Sciatic nerve (tissue), 2 donors: ENCODE data around the gene CYGB. TPM values are rescaled to one million over a fixed set of nuclear protein-coding genes. Genes with fewer than 3 reads are reported as not detected.

Source experiments
- ATAC-seq: fragments of 200-7000 bp; cut with Tn5 transposase; one replicate; pipeline ENCODE4 v1.9.1; 2020; ENCODE audit warnings: mild to moderate bottlenecking, moderate library complexity
- DNase-seq: peaks from one replicate; pipeline ENCODE4 v3.0.0-alpha.2; 2020; ENCODE audit warnings: low spot score
- intact Hi-C: fragments of 100-400 bp; cut with DNase I; formaldehyde crosslinking; loops from one replicate; pipeline ENCODE4 v1.14.2; 2022
- total RNA-seq: library from RNA; stranded (reverse); fragmentation: NEBNext Ultra II Directional; extraction: Animal tissue kit (Norgen Biotek cat#: 25700); gene quantifications from one replicate; pipeline ENCODE4 v1.2.1, GENCODE V29; 2021
- donor health status: DM: no; HTN: no; CAD: no.
- donor health status: DM: no; HTN: no; CAD: no.

The CYGB gene
- total RNA-seq, 1 donor from 2014 or later = 57.7 TPM

- intact Hi-C loops = no loop called here
Measured at GRCh38 chr17:76496464-76496863, 41.0 kb downstream of the CYGB start.

DNA sequence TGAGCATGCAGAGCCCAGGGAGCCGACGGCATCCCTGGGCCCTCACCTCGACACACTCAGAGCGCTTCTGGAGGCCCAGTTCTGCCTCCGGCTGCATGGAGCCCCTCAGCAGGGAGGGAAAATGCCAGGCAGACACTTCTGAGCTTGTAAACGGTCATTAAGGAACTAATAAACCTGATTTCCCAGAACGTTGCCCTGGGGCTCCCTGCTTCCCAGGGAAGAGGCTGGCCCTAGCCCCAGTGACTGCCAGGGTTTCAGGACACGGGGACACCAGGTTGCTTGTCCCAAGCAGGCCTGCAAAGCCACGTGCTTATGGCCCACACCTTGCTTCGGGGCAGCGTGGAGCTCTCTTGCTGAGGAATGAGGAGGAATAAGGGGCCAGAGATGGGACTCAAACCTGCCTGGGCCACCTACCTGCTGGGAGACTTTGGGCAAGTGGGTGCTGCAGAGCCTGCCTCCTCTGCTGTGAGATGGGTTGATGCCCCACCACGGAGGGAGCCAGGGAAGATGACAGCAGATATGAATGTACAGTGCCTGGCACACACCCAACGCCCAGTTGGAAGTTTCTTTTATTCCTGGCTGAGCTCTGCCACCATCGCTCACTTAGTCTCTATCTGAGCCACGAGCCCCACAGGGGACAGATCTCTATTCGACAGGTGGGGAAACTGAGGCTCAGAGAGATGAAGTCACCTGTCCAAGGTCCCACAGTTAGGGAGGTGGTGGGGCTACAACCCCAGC lies 41.7 kb downstream of the CYGB start:
- no peak for ATAC-seq
- intact Hi-C loops = no loop called here
- DNase-seq = no peak

More at GRCh38 chr17:76496464-76496863, 41.0 kb downstream of the CYGB start:
- ATAC-seq (no peak), DNase-seq (no peak)

GRCh38 chr17:76493505-76494167 lies 43.9 kb downstream of the CYGB start:
- intact Hi-C loops = no loop called here
- no peak for ATAC-seq
- no peak for DNase-seq

- ATAC-seq = peak; percentile 82
- DNase-seq = no peak
- intact Hi-C loops = no loop called here
Measured at GRCh38 chr17:76492989-76493501, 44.5 kb downstream of the CYGB start.

DNA sequence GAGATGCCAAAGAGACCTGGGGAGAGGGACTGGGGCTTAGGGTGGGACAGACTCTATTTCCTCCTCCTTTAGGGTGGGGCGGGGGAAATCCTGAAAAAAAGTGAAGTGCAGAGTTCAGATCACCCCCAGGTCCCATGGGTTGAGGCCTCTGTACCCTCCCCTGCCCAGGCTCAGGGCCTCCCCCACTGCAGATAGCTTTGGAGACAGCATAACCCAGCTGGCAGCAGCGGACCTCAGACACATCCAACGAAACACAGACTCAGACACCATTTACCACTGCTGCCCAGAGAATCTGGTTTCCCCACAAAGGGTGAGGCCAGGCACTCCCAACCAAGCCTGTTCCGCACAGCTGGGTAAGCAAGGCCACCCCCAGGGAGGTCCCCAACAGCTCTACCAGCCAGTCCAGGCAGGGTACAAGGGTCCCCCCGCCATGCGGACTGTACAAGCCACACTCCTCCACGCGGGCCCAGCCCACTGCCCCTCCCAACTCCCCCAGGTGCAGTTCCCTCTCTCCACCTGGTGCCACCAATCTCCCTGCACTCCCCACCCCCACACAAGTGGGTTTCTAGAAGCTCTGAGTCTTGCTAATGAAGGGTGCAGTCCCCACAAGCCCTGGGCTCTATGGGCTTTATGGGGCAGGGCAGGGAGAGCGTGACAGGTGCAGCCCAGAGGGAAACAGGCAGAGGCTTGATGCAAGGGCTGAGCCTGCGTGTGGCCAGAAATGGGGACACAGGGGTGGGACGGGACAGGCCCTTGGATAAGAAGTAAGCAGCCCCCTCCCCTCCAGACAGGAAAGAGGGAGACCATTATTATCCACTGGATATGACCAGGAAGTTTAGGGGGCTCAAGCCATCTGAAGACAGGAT lies 45.2 kb downstream of the CYGB start:
- ATAC-seq = no peak
- intact Hi-C loops = no loop called here

GRCh38 chr17:76491271-76492122 lies 46.0 kb downstream of the CYGB start:
- DNase-seq (no peak), ATAC-seq (no peak)
- intact Hi-C loops = no loop called here

More for the DNA sequence above, 45.2 kb downstream of the CYGB start:
- DNase-seq = no peak

DNA sequence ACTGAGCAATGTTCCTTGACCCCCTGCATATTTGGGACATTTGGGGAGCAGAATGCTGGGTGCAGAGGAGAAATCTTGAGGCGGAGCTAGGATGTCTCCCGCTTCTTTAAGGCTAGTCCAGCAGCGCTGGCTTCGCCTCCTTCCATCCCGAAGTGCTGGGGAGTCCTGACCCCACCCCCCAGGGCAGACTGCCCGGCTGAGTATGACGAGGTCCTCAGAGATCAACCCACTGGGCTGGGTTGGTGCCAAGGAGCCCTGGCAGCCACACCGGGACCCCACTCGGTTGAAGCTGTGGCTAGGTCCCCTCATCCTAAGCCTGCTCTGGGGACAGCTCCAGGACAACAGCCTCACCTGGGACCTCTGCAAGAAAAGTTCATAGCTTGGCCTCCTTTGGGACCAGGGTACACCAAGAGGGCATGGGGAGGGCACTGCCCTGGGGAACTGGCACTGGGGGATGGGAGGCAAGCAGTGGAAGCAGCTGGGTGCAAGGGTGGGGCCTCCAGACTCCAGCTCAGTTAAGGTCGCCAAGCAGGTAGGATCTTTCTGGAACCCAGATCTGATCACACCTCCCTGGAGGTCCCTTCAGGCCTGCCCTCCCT lies 47.3 kb downstream of the CYGB start:
- DNase-seq = no peak
- no peak for ATAC-seq
- intact Hi-C loops = no loop called here

- ATAC-seq (no peak), DNase-seq (no peak)
- intact Hi-C loops = no loop called here
Measured at GRCh38 chr17:76487451-76488192, 49.9 kb downstream of the CYGB start.

GRCh38 chr17:76485569-76485968 lies 51.9 kb downstream of the CYGB start:
- ATAC-seq (peak; percentile 61), DNase-seq (no peak)
- intact Hi-C loops = no loop called here

DNA sequence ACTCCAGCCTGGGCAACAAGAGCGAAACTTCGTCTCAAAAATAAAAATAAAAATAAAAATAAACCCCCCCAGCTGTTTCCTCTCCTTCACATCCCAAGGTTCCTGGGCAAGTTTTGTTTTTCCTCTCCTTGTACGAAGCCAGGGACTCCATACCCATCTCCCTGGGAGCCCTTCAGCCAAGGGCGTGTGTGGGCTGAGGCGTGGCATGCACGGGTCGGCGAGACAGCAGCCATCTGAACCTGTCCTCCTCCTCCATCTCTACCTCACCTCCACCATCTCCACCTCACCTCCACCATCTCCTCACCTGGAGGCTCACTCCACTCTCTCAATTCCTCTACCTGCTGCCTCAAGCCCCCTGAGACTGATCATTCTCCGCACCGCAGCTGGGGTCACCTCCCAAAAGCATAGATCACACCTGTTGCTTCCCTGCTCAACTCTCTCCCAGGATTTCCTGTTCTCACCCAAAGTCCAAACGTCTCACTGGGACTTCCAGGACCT lies 53.2 kb downstream of the CYGB start:
- no peak for DNase-seq
- ATAC-seq = no peak
- intact Hi-C loops = no loop called here

DNA sequence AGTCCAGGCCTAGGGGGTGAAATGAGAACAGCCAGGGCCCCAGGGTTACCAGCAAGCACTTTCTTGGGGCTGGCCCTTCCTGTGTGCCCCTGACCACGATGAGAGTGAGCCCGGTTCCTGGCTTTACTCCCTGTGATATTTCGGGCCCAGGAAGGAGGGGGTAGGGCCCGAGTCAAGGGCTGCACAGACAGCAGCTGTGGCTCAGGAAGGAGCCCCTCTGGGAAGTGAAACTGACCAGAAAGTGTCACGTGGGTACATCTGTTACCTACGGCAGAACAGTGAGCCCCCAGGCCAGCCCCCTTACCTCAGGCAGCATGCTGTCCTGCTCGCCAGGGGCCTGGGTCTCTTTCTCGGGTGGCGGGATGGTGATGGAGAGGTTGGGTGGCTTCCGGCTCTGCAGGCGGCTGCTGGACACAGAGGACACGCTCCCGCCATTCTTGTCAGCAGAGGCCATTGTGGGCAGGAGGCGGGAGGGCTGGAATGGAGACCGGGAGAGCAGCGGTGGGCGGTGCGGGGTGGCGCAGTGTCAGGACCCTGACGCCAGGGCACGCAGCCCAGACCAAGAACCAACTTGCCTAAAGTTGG lies 56.3 kb downstream of the CYGB start:
- DNase-seq (no peak), ATAC-seq (peak; percentile 78)
- intact Hi-C loops = no loop called here

- ATAC-seq (peak; percentile 75), DNase-seq (no peak)
- intact Hi-C loops = no loop called here
Measured at GRCh38 chr17:76480632-76481031, 56.9 kb downstream of the CYGB start.

GRCh38 chr17:76479515-76480060 lies 57.9 kb downstream of the CYGB start:
- intact Hi-C loops = no loop called here
- no peak for ATAC-seq

DNA sequence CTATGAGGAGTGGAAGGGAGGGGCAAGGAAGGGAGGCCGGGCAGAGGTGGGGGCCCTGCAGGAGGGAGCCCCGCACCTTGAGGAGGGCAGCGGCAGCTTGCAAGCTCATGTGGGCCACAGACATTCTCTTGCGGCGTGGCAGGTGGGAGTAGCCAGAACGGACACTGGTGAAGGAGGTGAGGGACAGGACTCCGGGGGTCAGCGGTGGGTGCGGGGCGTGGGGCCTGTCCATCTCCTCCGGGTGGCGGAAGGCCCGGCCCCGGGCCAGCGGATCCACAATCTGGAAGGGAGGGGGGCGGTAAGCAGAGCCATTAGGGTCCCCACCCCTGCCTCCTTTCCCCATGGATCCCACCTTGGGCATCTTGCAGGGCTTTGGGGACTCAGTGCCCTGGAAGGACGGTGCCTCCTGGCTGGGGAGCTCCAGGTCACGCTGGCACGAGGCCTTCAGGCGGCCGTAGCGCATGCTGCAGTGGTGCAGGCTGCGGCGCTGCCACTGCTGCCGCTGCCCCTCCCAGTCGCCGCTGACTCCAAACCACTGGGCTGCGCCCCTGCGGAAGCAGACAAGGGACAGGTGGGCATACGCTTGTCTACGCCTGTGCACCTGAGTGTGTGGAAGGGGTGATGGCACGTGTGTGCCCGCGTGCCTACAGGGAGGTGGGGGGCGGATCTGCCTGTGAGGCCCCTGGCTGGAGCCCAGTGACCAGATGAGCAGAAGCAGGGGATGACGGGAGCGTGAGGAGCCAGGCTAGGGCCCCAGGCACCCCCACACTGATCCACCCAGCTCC lies 58.6 kb downstream of the CYGB start:
- DNase-seq = no peak
- no peak for ATAC-seq
- intact Hi-C loops = no loop called here

More at GRCh38 chr17:76479515-76480060, 57.9 kb downstream of the CYGB start:
- DNase-seq = no peak

DNA sequence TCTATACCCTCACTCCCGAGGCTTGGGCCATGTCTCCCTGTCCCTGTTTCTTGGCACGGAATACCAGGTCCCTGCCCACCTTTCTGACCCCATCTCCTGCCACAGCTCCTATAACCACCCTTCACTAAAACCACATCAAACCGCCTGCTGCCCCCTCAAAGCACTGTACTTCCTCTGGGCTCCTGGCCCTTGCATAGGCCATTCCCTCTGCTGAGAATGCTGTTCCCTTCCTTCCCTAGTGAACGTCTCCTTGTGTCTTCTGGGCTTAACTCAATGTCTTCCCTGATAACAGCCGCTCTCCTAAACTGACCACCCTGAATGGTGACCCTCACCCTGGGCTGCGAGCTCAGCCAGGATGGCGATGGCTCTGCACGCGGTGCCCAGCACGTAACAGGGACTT lies 59.4 kb downstream of the CYGB start:
- ATAC-seq = no peak
- intact Hi-C loops = no loop called here
- no peak for DNase-seq

DNA sequence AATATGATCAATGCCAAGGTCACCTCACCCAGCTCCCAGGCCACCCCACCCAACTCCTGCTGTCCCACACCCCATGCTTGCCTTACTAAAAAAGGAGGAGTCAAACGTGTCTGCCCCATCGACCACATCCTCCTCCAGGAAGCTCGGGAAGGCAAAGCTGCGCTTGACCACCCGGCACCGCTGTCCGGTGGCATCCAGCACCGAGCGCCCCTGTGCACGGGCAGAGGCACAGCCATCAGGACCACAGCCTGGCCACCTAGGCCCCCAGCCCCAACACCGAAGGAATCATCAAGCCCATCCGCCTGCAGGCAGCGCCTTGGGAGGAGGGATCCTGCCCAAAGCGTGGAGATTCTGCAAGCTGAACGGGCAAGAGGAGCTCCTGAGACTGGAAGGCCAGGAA lies 59.9 kb downstream of the CYGB start:
- no peak for ATAC-seq
- intact Hi-C loops = no loop called here

More for the DNA sequence above, 59.9 kb downstream of the CYGB start:
- DNase-seq = no peak
